ENCODE measurements around the gene NIM1K.
"Not testable (repeated sequence)": the region's sequence is repeated elsewhere in the genome, so short reads cannot be mapped to it uniquely, and the experiment has no call there.

The NIM1K gene

DNA sequence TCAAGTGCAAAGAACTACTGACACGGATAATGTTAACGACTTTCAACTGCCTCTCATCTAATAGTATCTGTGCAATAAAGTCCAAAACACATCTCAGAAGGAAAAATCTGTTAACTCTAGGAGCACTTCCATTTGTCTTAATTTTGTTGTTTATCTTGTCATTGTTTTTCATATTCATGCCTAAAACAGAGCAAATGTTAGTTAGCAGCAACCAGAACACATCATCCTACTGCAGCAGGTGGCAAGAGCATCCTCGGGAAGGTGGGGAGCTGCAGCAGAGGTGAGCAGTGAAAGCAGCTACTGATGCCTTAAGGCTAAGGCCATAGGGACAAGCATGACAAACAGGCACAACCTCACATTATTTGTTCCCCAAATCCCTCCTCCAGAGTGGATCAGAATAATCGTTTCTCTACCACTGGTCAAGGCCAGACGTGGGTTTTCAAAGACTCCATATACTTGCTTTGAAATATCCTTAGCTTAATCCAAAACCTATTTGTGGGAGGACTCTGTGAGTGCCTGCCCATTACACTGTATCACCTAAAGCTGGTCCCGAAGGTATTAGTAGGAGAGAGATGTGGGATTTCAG lies 120.1 kb downstream of the NIM1K start:
- no peak overlapping the region for H3K27ac ChIP-seq (ENCODE audit: low read length)
- DNase-seq (ENCODE audit: low read depth, low spot score), result no peak
- no peaks in the 10 kb centered on the region for H3K9me3 ChIP-seq (ENCODE audit: control insufficient read depth, insufficient read depth, low read length)
- no peaks in the 10 kb centered on the region for H3K27me3 ChIP-seq (ENCODE audit: control insufficient read depth, insufficient read depth, low read length)
- no CpG with 5 or more reads among the region's 6 CpGs for WGBS (ENCODE audit: insufficient coverage, insufficient read length)
- H3K4me3 ChIP-seq (ENCODE audit: low read length), result peak overlapping the region; percentile 91; the same call in 1 of the 2 replicates
- no peaks in the 10 kb centered on the region; the same call in 1 of the 2 replicates for H3K36me3 ChIP-seq (ENCODE audit: control insufficient read depth, insufficient read depth, low read length)
- peaks cover 2% of the 10 kb centered on the region; the same call in 1 of the 2 replicates for H3K4me1 ChIP-seq (ENCODE audit: control insufficient read depth, insufficient read depth, low read length)

DNA sequence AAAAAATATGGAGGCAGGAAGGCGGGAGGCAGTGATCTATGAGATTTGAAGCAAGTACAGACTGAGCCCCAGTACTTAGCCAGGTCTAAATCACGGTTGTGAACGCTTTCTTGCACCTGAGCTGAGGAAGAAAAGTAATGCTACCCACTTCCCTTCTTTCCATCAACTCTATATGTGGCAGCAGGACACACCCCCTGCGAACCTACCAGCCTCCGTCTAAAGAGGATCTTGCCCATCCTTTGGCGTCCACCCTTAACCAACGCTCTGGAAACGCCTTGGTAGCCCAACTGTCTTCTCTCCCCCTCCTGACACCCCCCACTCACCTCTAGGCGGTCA lies 120.6 kb downstream of the NIM1K start:
- Histone ChIP-seq H3K9me3 (ENCODE audit: control insufficient read depth, insufficient read depth, low read length) (no peaks in the 10 kb centered on the region), H3K4me3 (ENCODE audit: low read length) (peak overlapping the region; percentile 91), H3K27me3 (ENCODE audit: control insufficient read depth, insufficient read depth, low read length) (no peaks in the 10 kb centered on the region), H3K36me3 (ENCODE audit: control insufficient read depth, insufficient read depth, low read length) (no peaks in the 10 kb centered on the region), H3K4me1 (ENCODE audit: control insufficient read depth, insufficient read depth, low read length) (peaks cover 2% of the 10 kb centered on the region; the same call in 1 of the 2 replicates), H3K27ac (ENCODE audit: low read length) (no peak overlapping the region)
- DNase-seq (ENCODE audit: low read depth, low spot score), result no peak
- WGBS (ENCODE audit: insufficient coverage, insufficient read length), result no CpG with 5 or more reads among the region's 9 CpGs

DNA sequence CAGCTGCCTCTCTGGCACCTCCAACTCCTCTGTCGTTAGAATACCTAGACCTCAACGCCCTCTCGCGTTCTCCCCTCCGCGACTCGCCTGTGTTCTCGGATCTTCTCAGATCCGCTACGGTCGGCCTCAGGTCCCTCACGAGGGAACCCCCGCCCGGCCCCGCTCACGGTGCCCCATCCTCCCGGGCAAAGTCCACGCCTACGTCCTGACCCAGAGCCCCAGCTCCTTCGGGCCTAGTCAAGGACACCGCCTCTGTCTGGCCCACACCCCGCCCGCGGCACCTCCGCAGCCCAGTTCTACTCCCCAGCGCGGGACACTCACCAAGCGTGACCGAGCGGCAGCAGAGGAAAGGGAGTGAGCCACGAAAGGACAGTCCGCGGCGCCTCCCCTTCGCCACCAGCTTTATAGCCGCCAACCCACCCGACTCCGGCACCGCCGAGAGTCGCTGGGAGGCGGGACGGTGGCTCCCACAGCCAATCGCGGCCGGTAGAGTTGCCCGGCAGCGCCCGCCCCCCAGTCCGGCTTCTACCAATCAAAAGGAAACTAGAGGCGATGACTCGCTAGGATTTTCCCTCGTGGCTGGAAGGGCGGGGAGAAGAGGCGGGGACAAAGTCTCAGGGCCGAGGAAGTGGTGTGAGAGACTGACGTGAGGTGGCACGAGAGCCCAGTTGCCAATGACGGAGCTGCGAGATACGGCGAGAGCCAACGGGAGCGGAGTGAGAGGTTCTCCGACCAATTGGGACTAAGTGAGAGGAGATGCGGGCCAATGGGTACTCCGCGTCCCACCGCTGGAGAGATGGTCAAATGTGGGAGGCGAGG lies 121.2 kb downstream of the NIM1K start, which contains the start of gene HMGCS1:
TSS of gene HMGCS1 (minus strand) at position 378 of the 819 bp plus-strand sequence. CDS start 14,447 bp downstream, outside the sequence.
- Histone ChIP-seq H3K4me1 (ENCODE audit: control insufficient read depth, insufficient read depth, low read length) (peaks cover 2% of the 10 kb centered on the region; the same call in 1 of the 2 replicates), H3K36me3 (ENCODE audit: control insufficient read depth, insufficient read depth, low read length) (no peaks in the 10 kb centered on the region), H3K9me3 (ENCODE audit: control insufficient read depth, insufficient read depth, low read length) (no peaks in the 10 kb centered on the region), H3K27ac (ENCODE audit: low read length) (no peak within 1 kb of the TSS), H3K4me3 (ENCODE audit: low read length) (peak within 1 kb of the TSS; percentile 91), H3K27me3 (ENCODE audit: control insufficient read depth, insufficient read depth, low read length) (no peaks in the 10 kb centered on the region)
- DNase-seq (ENCODE audit: low read depth, low spot score), result peak; percentile 99
- WGBS (ENCODE audit: insufficient coverage, insufficient read length), result no CpG with 5 or more reads among the region's 70 CpGs

DNA sequence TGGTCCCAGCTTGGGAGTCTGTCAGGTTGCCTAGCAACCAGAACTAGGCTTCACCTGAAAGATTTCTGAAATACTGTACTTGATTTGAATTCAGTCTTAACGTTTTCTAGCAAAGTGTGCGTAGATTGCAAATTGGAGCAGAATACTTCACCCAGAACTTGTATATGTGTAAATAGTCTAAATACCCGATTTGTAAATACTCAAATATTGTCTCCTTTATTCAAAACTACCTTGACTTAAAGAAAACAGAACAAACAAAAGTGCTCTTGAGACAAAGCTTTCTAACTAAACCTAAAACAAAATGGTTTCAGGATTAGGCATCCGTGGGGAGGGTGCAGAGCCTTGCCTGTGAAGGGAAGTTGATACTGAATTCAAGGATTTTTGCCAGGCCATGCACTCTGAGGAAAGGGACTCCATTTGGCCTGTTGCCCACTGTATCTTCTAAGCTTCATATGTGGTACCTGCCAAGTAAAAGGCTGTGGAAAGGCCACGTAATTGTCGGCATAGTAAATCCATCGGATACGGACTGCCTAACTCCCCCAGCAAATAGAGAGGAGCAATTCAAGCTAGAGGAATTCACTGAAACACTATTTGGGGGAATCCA lies 121.9 kb downstream of the NIM1K start:
- no CpG with 5 or more reads among the region's 8 CpGs for WGBS (ENCODE audit: insufficient coverage, insufficient read length)
- no peak for DNase-seq (ENCODE audit: low read depth, low spot score)
- H3K4me3 ChIP-seq (ENCODE audit: low read length), result no peak overlapping the region
- H3K27ac ChIP-seq (ENCODE audit: low read length), result no peak overlapping the region
- no peaks in the 10 kb centered on the region for H3K27me3 ChIP-seq (ENCODE audit: control insufficient read depth, insufficient read depth, low read length)
- peaks cover 2% of the 10 kb centered on the region; the same call in 1 of the 2 replicates for H3K4me1 ChIP-seq (ENCODE audit: control insufficient read depth, insufficient read depth, low read length)
- no peaks in the 10 kb centered on the region for H3K36me3 ChIP-seq (ENCODE audit: control insufficient read depth, insufficient read depth, low read length)
- no peaks in the 10 kb centered on the region for H3K9me3 ChIP-seq (ENCODE audit: control insufficient read depth, insufficient read depth, low read length)

DNA sequence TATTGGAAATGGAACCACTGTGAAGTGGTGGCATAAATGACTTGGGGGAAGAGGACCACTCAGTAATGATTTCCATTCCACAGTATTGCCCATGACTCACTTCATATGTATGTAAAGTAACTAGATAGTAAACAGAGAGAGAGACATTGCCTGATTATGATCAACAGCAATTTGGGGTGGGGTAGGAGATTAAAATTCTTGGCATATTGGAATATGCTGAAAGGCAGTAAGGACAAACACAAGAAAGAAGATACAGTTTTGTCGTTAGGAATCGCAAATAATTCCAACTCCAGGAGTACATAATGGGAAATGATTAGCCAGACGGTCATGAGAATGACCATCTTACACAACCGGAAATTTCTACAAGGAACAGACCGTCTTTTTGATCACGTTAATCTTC lies 122.7 kb downstream of the NIM1K start:
- Histone ChIP-seq H3K27me3 (ENCODE audit: control insufficient read depth, insufficient read depth, low read length) (no peaks in the 10 kb centered on the region), H3K4me3 (ENCODE audit: low read length) (no peak overlapping the region), H3K9me3 (ENCODE audit: control insufficient read depth, insufficient read depth, low read length) (no peaks in the 10 kb centered on the region), H3K36me3 (ENCODE audit: control insufficient read depth, insufficient read depth, low read length) (no peaks in the 10 kb centered on the region), H3K27ac (ENCODE audit: low read length) (no peak overlapping the region), H3K4me1 (ENCODE audit: control insufficient read depth, insufficient read depth, low read length) (peaks cover 2% of the 10 kb centered on the region; the same call in 1 of the 2 replicates)
- no CpG with 5 or more reads among the region's 6 CpGs for WGBS (ENCODE audit: insufficient coverage, insufficient read length)
- DNase-seq (ENCODE audit: low read depth, low spot score), result no peak

DNA sequence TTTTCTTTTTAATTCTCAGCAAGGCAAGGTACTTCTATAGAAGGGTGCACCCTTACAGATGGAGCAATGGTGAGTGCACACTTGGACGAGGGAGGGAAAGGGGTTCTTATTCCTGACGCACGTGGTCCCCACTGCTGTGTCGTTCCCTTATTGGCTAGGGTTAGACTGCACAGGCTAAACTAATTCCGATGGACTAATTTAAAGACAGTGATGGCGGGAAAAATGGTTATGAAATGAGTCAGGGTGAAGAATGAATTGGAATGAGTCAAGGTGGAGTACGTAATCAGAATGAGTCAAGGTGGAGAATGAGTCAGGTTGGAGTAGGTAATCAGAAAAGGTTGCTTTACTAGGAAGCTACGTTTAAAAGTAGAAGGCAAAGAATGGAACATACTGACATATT lies 123.2 kb downstream of the NIM1K start:
- Histone ChIP-seq H3K27me3 (ENCODE audit: control insufficient read depth, insufficient read depth, low read length) (no peaks in the 10 kb centered on the region), H3K27ac (ENCODE audit: low read length) (no peak overlapping the region), H3K4me1 (ENCODE audit: control insufficient read depth, insufficient read depth, low read length) (peaks cover 2% of the 10 kb centered on the region; the same call in 1 of the 2 replicates), H3K36me3 (ENCODE audit: control insufficient read depth, insufficient read depth, low read length) (no peaks in the 10 kb centered on the region), H3K4me3 (ENCODE audit: low read length) (no peak overlapping the region), H3K9me3 (ENCODE audit: control insufficient read depth, insufficient read depth, low read length) (no peaks in the 10 kb centered on the region)
- no peak for DNase-seq (ENCODE audit: low read depth, low spot score)
- 100% methylated on average over 1 of the region's 8 CpGs for WGBS (ENCODE audit: insufficient coverage, insufficient read length)

DNA sequence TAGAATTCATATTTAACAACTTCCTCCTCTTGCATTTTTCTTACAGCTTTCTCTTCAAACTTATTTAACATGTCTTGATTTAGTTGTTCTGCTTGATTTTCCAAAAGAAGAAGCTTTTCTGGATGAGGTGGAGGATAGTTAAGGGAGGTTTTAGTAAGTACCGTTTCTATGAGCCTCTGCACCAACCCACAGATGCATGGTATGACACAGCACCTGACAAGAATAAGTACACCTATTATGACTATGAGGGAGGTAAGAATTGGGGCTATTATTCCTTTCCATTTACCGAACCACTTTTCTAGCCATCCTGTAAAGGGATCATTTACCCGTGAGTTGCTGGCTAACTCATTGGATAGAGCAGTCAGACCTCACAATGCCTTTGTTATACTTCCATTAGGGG lies 123.7 kb downstream of the NIM1K start:
- H3K27ac ChIP-seq (ENCODE audit: low read length), result no peak overlapping the region
- H3K9me3 ChIP-seq (ENCODE audit: control insufficient read depth, insufficient read depth, low read length), result no peaks in the 10 kb centered on the region
- no peak overlapping the region for H3K4me3 ChIP-seq (ENCODE audit: low read length)
- H3K36me3 ChIP-seq (ENCODE audit: control insufficient read depth, insufficient read depth, low read length), result no peaks in the 10 kb centered on the region
- no peak for DNase-seq (ENCODE audit: low read depth, low spot score)
- WGBS (ENCODE audit: insufficient coverage, insufficient read length), result no CpG with 5 or more reads among the region's 3 CpGs
- no peaks in the 10 kb centered on the region for H3K27me3 ChIP-seq (ENCODE audit: control insufficient read depth, insufficient read depth, low read length)
- H3K4me1 ChIP-seq (ENCODE audit: control insufficient read depth, insufficient read depth, low read length), result peaks cover 2% of the 10 kb centered on the region; the same call in 1 of the 2 replicates

DNA sequence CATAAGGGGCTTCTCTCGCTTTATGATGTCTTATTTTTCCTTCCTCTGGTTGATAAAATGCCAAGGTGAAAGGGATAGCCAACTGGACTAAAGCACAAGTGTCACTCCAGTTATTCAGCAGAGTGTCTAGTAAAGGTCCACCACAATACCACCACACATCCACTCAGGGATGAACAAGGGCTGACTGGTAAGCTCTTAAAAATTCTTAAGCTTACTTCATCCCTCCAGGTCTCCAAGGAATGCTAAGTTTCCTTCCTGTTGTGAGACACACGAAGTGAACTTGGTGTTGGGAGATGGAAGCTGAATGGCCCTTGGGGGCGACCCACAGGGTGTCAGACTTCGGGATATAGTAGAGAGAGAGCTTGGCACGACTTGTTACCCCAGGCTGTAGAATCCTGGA lies 124.4 kb downstream of the NIM1K start:
- no peak for DNase-seq (ENCODE audit: low read depth, low spot score)
- WGBS (ENCODE audit: insufficient coverage, insufficient read length), result no CpG with 5 or more reads among the region's 5 CpGs
- no peaks in the 10 kb centered on the region for H3K36me3 ChIP-seq (ENCODE audit: control insufficient read depth, insufficient read depth, low read length)
- H3K27ac ChIP-seq (ENCODE audit: low read length), result no peak overlapping the region
- no peaks in the 10 kb centered on the region for H3K9me3 ChIP-seq (ENCODE audit: control insufficient read depth, insufficient read depth, low read length)
- H3K4me1 ChIP-seq (ENCODE audit: control insufficient read depth, insufficient read depth, low read length), result peaks cover 2% of the 10 kb centered on the region; the same call in 1 of the 2 replicates
- no peak overlapping the region for H3K4me3 ChIP-seq (ENCODE audit: low read length)
- no peaks in the 10 kb centered on the region for H3K27me3 ChIP-seq (ENCODE audit: control insufficient read depth, insufficient read depth, low read length)

DNA sequence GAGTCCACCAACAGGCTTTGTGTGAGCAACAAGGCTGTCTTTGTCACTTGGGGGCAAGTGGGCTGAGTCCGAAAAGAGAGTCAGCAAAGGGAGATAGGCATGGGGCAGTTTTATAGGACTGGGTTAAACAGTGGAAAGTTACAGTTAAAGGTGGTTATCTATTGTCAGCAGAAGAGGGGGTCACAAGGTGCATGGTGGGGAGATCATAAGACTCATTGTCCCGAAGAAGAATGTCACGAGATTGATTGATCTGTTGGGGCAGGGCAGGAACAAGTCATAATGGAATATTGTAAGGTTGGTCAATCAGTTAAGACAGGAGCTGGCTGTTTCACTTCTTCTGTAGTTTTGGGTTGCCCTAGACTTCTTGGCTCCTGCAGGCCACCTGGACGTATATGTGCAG lies 128.8 kb downstream of the NIM1K start:
- DNase-seq (ENCODE audit: low read depth, low spot score), result no peak
- no CpG with 5 or more reads among the region's 4 CpGs for WGBS (ENCODE audit: insufficient coverage, insufficient read length)

DNA sequence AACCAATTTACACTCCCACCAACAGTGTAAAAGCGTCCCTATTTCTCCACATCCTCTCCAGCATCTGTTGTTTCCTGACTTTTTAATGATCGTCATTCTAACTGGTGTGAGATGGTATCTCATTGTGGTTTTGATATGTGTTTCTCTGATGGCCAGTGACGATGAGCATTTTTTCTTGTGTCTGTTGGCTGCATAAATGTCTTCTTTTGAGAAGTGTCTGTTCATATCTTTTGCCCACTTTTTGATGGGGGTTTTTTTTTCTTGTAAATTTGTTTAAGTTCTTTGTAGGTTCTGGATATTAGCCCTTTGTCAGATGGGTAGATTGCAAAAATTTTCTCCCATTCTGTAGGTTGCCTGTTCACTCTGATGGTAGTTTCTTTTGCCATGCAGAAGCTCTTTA lies 131.5 kb downstream of the NIM1K start:
- DNase-seq (ENCODE audit: low read depth, low spot score); H3K36me3 ChIP-seq (ENCODE audit: control insufficient read depth, insufficient read depth, low read length); H3K4me1 ChIP-seq (ENCODE audit: control insufficient read depth, insufficient read depth, low read length); H3K9me3 ChIP-seq (ENCODE audit: control insufficient read depth, insufficient read depth, low read length); H3K27me3 ChIP-seq (ENCODE audit: control insufficient read depth, insufficient read depth, low read length); H3K4me3 ChIP-seq (ENCODE audit: low read length); H3K27ac ChIP-seq (ENCODE audit: low read length): not testable (repeated sequence)
- WGBS (ENCODE audit: insufficient coverage, insufficient read length), result no CpG with 5 or more reads among the region's 3 CpGs

More for the DNA sequence above, 128.8 kb downstream of the NIM1K start:
- Histone ChIP-seq H3K9me3 (ENCODE audit: control insufficient read depth, insufficient read depth, low read length) (no peaks in the 10 kb centered on the region), H3K4me3 (ENCODE audit: low read length) (no peak overlapping the region), H3K4me1 (ENCODE audit: control insufficient read depth, insufficient read depth, low read length) (no peaks in the 10 kb centered on the region), H3K27me3 (ENCODE audit: control insufficient read depth, insufficient read depth, low read length) (no peaks in the 10 kb centered on the region), H3K36me3 (ENCODE audit: control insufficient read depth, insufficient read depth, low read length) (no peaks in the 10 kb centered on the region), H3K27ac (ENCODE audit: low read length) (no peak overlapping the region)

All from iPS DF 6.9 (cell line).